COLO829 (cell line): ENCODE results near the gene ZNF598.
"Not testable (repeated sequence)": the region's sequence is repeated elsewhere in the genome, so short reads cannot be mapped to it uniquely, and the experiment has no call there.

ENCODE experiments used
- DNase-seq: peaks from one replicate; pipeline ENCODE4 v3.0.0; 2012; ENCODE audit warnings: low spot score

ZNF598 gene

DNA sequence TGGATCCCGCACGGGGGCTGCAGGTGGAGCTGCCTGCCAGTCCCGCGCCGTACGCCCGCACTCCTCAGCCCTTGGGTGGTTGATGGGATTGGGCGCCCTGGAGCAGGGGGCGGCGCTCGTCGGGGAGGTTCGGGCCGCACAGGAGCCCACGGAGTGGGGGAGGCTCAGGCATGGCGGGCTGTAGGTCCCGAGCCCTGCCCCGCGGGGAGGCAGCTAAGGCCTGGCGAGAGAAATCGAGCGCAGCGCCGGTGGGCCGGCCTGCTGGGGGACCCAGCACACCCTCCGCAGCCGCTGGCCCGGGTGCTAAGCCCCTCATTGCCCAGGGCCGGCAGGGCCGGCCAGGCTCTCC lies 51.5 kb downstream of the ZNF598 start:
- not testable (repeated sequence) for DNase-seq

DNA sequence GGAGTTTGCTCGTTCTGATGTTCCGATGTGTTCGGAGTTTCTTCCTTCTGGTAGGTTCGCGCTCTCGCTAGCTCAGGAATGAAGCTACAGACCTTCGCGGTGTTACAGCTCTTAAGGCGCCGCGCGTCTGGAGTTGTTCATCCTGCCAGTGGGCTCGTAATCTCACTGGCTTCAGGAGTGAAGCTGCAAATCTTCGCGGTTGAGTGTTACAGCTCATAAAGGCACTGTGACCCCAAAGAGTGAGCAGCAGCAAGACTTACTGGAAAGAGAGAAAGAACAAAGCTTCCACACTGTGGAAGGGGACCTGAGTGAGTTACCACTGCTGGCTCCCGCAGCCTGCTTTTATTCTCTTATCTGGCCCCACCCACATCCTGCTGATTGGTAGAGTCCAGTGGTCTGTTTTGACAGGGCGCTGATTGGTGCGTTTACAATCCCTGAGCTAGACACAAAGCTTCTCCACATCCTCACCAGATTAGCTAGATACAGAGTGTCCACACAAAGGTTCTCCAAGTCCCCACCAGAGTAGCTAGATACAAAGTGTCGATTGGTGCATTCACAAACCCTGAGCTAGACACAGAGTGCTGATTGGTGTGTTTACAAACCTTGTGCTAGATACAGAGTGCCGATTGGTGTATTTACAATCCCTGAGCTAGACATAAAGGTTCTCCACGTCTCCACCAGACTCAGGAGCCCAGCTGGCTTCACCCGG lies 52.0 kb downstream of the ZNF598 start:
- not testable (repeated sequence) for DNase-seq

DNA sequence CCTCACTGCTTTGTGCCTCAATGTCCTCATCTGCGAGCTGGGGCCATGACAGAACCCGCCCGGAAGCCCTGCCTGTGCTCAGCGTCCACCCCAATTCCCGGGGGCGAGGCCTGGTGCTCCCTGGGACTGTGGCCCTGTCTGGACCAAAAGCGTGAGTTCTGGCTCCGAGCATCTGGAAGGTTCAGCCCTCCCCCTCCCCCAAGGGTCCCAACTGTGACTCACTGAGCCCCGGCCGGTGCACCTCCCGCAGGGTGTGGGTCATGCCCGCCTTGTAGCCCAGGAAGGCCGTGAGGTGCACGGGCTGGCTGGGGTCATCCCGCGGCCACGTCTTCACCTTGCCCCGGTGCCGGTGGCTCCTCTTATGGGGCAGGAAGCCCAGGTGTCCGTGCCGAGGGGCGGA lies 55.9 kb downstream of the ZNF598 start:
- no peak for DNase-seq

DNA sequence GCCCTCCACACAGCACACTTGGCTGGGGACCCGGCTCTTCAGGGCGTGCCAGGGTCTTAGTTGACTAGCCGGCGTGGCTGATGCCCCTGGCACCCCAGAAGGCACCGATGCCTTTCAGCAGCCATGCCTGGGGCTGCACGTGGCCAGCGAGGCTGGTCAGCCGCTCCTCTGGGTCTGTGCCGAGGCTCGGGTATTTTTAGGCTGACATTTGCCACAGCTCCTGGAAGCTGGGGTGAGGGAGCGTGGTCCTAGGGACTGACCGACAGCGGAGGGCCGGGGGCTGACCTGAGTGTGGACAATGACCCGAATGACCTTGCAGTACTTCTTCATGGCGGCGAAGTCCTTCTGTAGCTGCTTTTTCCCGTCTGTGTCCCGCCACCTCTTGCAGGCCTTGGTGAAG lies 59.1 kb downstream of the ZNF598 start:
- no peak for DNase-seq

DNA sequence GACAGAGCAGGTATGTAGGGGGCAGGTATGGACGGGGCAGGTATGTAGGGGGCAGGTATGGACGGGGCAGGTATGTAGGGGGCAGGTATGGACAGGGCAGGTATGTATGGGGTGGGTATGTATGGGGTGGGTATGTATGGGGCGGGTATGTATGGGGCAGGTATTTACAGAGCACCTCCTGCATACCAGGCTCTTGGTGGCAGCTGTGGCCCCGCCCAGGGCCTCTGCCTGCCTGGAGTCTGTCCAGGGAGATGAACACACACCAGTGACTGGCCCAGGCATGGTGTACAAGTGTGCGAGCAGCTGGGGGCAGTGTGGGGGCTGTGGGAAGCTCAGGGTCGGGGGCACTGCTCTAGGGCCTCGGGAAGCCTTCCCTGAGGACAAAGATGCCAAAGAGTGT lies 59.6 kb downstream of the ZNF598 start:
- DNase-seq = no peak

DNA sequence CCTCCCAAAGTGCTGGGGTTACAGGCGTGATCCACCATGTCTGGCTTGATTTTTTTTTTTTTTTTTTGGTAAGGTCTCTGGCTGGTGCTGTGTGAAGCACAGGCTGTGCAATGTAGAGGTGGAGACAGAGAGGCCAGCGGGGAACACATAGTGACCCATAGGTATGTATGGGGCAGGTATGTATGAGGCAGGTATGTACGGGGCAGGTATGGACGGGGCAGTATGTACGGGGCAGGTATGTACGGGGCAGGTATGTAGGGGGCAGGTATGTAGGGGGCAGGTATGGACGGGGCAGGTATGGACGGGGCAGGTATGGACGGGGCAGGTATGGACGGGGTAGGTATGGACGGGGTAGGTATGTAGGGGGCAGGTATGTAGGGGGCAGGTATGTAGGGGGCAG lies 60.1 kb downstream of the ZNF598 start:
- no peak for DNase-seq
